HCT116 (cell line): ENCODE data around the gene SLC12A7. TPM values are rescaled to one million over a fixed set of nuclear protein-coding genes. Genes with fewer than 3 reads are reported as not detected.

ENCODE experiments used
- ATAC-seq: fragments of 200-7000 bp; cut with Tn5 transposase; 2 replicates; pipeline ENCODE4 v1.9.1; 2020; ENCODE audit warnings: mild to moderate bottlenecking, moderate library complexity
- BruUV-seq: library from RNA; stranded (reverse); fragments of 400-500 nt; replicated peaks from 2 replicates; lab custom pipeline; 2021; lab: Mats Ljungman, UMichigan
- CTCF ChIA-PET: fragments of 300-600 bp; sonication (Branson Sonifier 250); formaldehyde crosslinking; loops from one replicate; lab custom pipeline; 2021; ENCODE audit warnings: antibody characterized with exemption; lab: Charles Lee
- POLR2A ChIA-PET: fragments of 300-600, 350-600 bp; sonication (Branson Sonifier 250); formaldehyde crosslinking; loops from one replicate; lab custom pipeline; 2021; ENCODE audit warnings: antibody characterized with exemption; lab: Charles Lee
- RAD21 ChIA-PET, 2 experiments: fragments of 300-600 bp; sonication (Branson Sonifier 250); formaldehyde crosslinking; loops; one replicate each; lab custom pipeline; 2023; ENCODE audit warnings: low total read pairs in 2 of 2; ENCODE audit not compliant: uncharacterized antibody in 2 of 2, unreplicated experiment in 2 of 2, low non-redundant PET in 1 of 2; lab: Charles Lee
- DNase-seq: peaks from one replicate; pipeline ENCODE4 v3.0.0-alpha.2; 2010; ENCODE audit warnings: low read depth, low spot score
- H2AFZ ChIP-seq: fragments of 200-600 bp; shearing (Covaris generic), sonication (generic); 2 replicates; pipeline ENCODE4 v1.6.1; 2017; ENCODE audit warnings: low read depth, mixed run types, mixed read lengths, antibody characterized with exemption, low read length; ENCODE audit not compliant: poor library complexity, severe bottlenecking
- H3K27ac ChIP-seq: 2 replicates; pipeline ENCODE4 v1.5.1; 2012; ENCODE audit warnings: low read depth, low read length
- H3K27me3 ChIP-seq: fragments of 200-600 bp; sonication (generic); 2 replicates; pipeline ENCODE4 v1.6.1; 2016; ENCODE audit warnings: mixed run types, low read length, mixed read lengths; ENCODE audit not compliant: insufficient read depth
- H3K36me3 ChIP-seq, 2 experiments: fragments of 200-500 bp in 1 of 2; fragments of 200-600 bp in 1 of 2; sonication (Bioruptor generic) in 1 of 2; sonication (generic) in 1 of 2; 2 replicates each; pipeline versions ENCODE4 v1.5.1 to v1.6.1; 2014 to 2016; ENCODE audit warnings: low read length in 2 of 2, inconsistent platforms in 1 of 2, mixed read lengths in 1 of 2, mixed run types in 1 of 2; ENCODE audit not compliant: insufficient read depth in 2 of 2, control insufficient read depth in 1 of 2
- H3K4me1 ChIP-seq, 2 experiments: fragments of 200-600 bp in 1 of 2; sonication (generic) in 1 of 2; 2 replicates each; pipeline versions ENCODE4 v1.5.1 to v1.6.1; 2012 to 2017; ENCODE audit warnings: low read length in 2 of 2, inconsistent platforms in 1 of 2, mild to moderate bottlenecking in 1 of 2, mixed read lengths in 1 of 2, mixed run types in 1 of 2, moderate library complexity in 1 of 2; ENCODE audit not compliant: insufficient read depth in 2 of 2, control insufficient read depth in 1 of 2
- H3K4me2 ChIP-seq: fragments of 200-600 bp; sonication (generic); 2 replicates; pipeline ENCODE4 v1.6.1; 2017; ENCODE audit warnings: mixed run types, low read length, mixed read lengths
- H3K4me3 ChIP-seq, 2 experiments: fragments of 200-600 bp in 1 of 2; sonication (generic) in 1 of 2; replicated peaks in 1 of 2; 2 replicates each; pipeline ENCODE4 v1.5.1; 2011 to 2016; ENCODE audit warnings: low read length in 2 of 2, control low read depth in 1 of 2, low read depth in 1 of 2, mild to moderate bottlenecking in 1 of 2, mixed read lengths in 1 of 2, mixed run types in 1 of 2
- H3K79me2 ChIP-seq: fragments of 200-600 bp; sonication (generic); 2 replicates; pipeline ENCODE4 v1.6.1; 2017; ENCODE audit warnings: mild to moderate bottlenecking, mixed run types, low read length, moderate library complexity, mixed read lengths; ENCODE audit not compliant: insufficient read depth
- H3K9ac ChIP-seq: fragments of 200-600 bp; sonication (generic); 2 replicates; pipeline ENCODE4 v1.6.1; 2016; ENCODE audit warnings: low read length, mixed read lengths
- H3K9me2 ChIP-seq: fragments of 200-600 bp; sonication (generic), shearing (Covaris generic); 2 replicates; pipeline ENCODE4 v1.6.1; 2017; ENCODE audit warnings: mixed run types, mild to moderate bottlenecking, moderate library complexity; ENCODE audit not compliant: insufficient read depth
- H3K9me3 ChIP-seq, 2 experiments: fragments of 200-500 bp in 1 of 2; fragments of 200-600 bp in 1 of 2; sonication (Bioruptor generic) in 1 of 2; sonication (generic) in 1 of 2; 2 replicates each; pipeline ENCODE4 v1.6.1; 2014 to 2017; ENCODE audit warnings: low read length in 2 of 2, mixed read lengths in 2 of 2, inconsistent platforms in 1 of 2, low read depth in 1 of 2, mild to moderate bottlenecking in 1 of 2, mixed run types in 1 of 2, moderate library complexity in 1 of 2; ENCODE audit not compliant: control insufficient read depth in 1 of 2, insufficient read depth in 1 of 2
- H4K20me1 ChIP-seq: fragments of 200-600 bp; sonication (generic), shearing (Covaris generic); 2 replicates; pipeline ENCODE4 v1.6.1; 2017; ENCODE audit warnings: mixed run types, mild to moderate bottlenecking, moderate library complexity; ENCODE audit not compliant: insufficient read depth
- ATF3 ChIP-seq: IDR thresholded peaks from 2 replicates; pipeline ENCODE4 v1.6.1; 2012
- CEBPB ChIP-seq: IDR thresholded peaks from 2 replicates; pipeline ENCODE4 v1.6.1; 2012; ENCODE audit warnings: low read depth
- CTCF ChIP-seq, 3 experiments: fragments of 200-600 bp in 1 of 3; sonication (generic) in 1 of 3; IDR thresholded peaks in 2 of 3; conservative IDR thresholded peaks in 1 of 3; 2 replicates each; pipeline ENCODE4 v1.5.1; 2012 to 2017; ENCODE audit warnings: low read depth in 2 of 3, low read length in 2 of 3, antibody characterized with exemption in 1 of 3, borderline replicate concordance in 1 of 3, control low read depth in 1 of 3, mild to moderate bottlenecking in 1 of 3, mixed read lengths in 1 of 3, mixed run types in 1 of 3, moderate library complexity in 1 of 3; ENCODE audit not compliant: insufficient read depth in 1 of 3
- EGR1 ChIP-seq: IDR thresholded peaks from 2 replicates; pipeline ENCODE4 v1.6.1; 2012; ENCODE audit warnings: low read depth
- FOSL1 ChIP-seq: IDR thresholded peaks from 2 replicates; pipeline ENCODE4 v1.6.1; 2012; ENCODE audit warnings: low read depth
- JUND ChIP-seq: IDR thresholded peaks from 2 replicates; pipeline ENCODE4 v1.6.1; 2012
- POLR2A ChIP-seq: IDR thresholded peaks from 2 replicates; pipeline ENCODE4 v1.7.0; 2011; ENCODE audit warnings: borderline replicate concordance; ENCODE audit not compliant: insufficient read depth, insufficient read length; ENCODE audit errors: extremely low read depth
- RAD21 ChIP-seq: IDR thresholded peaks from 2 replicates; pipeline ENCODE4 v1.6.1; 2012; ENCODE audit warnings: low read depth, mild to moderate bottlenecking
- REST ChIP-seq: IDR thresholded peaks from 2 replicates; pipeline ENCODE4 v1.6.1; 2012; ENCODE audit warnings: low read depth
- SIN3A ChIP-seq: IDR thresholded peaks from 2 replicates; pipeline ENCODE4 v1.6.1; 2012; ENCODE audit warnings: low read depth
- TCF7L2 ChIP-seq: IDR thresholded peaks from 2 replicates; pipeline ENCODE4 v1.7.0; 2011; ENCODE audit warnings: borderline replicate concordance, inconsistent platforms; ENCODE audit not compliant: insufficient read depth, insufficient read length; ENCODE audit errors: extremely low read depth
- ZNF274 ChIP-seq: fragments of 200-500 bp; sonication (Bioruptor generic); IDR thresholded peaks from 2 replicates; pipeline ENCODE4 v1.6.1; 2014; ENCODE audit warnings: mild to moderate bottlenecking, low read depth, low read length, inconsistent platforms
- intact Hi-C: fragments of 100-400 bp; cut with micrococcal nuclease; formaldehyde crosslinking; loops from 2 replicates; pipeline ENCODE4 v1.10.0; 2022
- total RNA-seq: library from RNA; stranded (reverse); gene quantifications from one replicate; pipeline ENCODE4 v1.2.1, GENCODE V29; 2021; ENCODE audit not compliant: unreplicated experiment
- TF ChIP-seq, protein P1 (sequence below): IDR thresholded peaks from 2 replicates; pipeline ENCODE4 v1.6.1; 2011; ENCODE audit warnings: mild to moderate bottlenecking, low read length, moderate library complexity; ENCODE audit not compliant: insufficient replicate concordance; ENCODE audit errors: extremely low read depth
- TF ChIP-seq, protein P2 (sequence below): IDR thresholded peaks from 2 replicates; pipeline ENCODE4 v1.6.1; 2012

The SLC12A7 gene
- total RNA-seq, 1 experiment from 2014 or later: 29.6 TPM

- TF ChIP-seq, protein P1, sequence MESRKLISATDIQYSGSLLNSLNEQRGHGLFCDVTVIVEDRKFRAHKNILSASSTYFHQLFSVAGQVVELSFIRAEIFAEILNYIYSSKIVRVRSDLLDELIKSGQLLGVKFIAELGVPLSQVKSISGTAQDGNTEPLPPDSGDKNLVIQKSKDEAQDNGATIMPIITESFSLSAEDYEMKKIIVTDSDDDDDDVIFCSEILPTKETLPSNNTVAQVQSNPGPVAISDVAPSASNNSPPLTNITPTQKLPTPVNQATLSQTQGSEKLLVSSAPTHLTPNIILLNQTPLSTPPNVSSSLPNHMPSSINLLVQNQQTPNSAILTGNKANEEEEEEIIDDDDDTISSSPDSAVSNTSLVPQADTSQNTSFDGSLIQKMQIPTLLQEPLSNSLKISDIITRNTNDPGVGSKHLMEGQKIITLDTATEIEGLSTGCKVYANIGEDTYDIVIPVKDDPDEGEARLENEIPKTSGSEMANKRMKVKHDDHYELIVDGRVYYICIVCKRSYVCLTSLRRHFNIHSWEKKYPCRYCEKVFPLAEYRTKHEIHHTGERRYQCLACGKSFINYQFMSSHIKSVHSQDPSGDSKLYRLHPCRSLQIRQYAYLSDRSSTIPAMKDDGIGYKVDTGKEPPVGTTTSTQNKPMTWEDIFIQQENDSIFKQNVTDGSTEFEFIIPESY: no peak
- TF ChIP-seq CEBPB: no peak
- no peak for TF ChIP-seq EGR1
- no peak for TF ChIP-seq TCF7L2
- TF ChIP-seq RAD21: no peak
These were observed 26.5 kb downstream of the SLC12A7 start (continued) for GRCh38 chr5:1085391-1085790.

GRCh38 chr5:1083823-1084605 is 27.8 kb downstream of the SLC12A7 start:
- intact Hi-C loops: no loop called here
- no peaks in the 10 kb centered on the region for H3K27me3 ChIP-seq
- no peak overlapping the region for H3K4me3 ChIP-seq
- TF ChIP-seq FOSL1 (no peak), JUND (no peak), CEBPB (no peak), EGR1 (no peak), SIN3A (no peak), ATF3 (no peak), POLR2A (no peak), CTCF (IDR thresholded peaks at IDR 0.05 in 2 of 3, conservative IDR thresholded peaks at IDR 0.05 in 1 of 3; ENCODE audit: borderline replicate concordance in 1 of 3, insufficient read depth in 1 of 3, low read depth in 2 of 3, low read length in 2 of 3) (no peak), REST (no peak), ZNF274 (no peak)
- TF ChIP-seq, protein P2, sequence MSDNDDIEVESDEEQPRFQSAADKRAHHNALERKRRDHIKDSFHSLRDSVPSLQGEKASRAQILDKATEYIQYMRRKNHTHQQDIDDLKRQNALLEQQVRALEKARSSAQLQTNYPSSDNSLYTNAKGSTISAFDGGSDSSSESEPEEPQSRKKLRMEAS: no peak
- DNase-seq: no peak
- ATAC-seq: no peak
- no peak overlapping the region for H3K27ac ChIP-seq
- H3K9ac ChIP-seq: no peak overlapping the region
- H3K36me3 ChIP-seq: no peaks in the 10 kb centered on the region; a peak in 2 of 4 replicates
- H3K4me1 ChIP-seq: no peaks in the 10 kb centered on the region
- no peaks in the 10 kb centered on the region for H3K9me3 ChIP-seq
- ChIA-PET CTCF (no interaction called here), RAD21 (no interaction called here), POLR2A (no interaction called here)
- H3K4me2 ChIP-seq: no peak overlapping the region
- H4K20me1 ChIP-seq: no peaks in the 10 kb centered on the region
- no TSS peak for BruUV-seq
- no peaks in the 10 kb centered on the region for H3K79me2 ChIP-seq
- no peak overlapping the region for H2AFZ ChIP-seq
- no peaks in the 10 kb centered on the region for H3K9me2 ChIP-seq
